ENCODE data around the gene HP.

DNA sequence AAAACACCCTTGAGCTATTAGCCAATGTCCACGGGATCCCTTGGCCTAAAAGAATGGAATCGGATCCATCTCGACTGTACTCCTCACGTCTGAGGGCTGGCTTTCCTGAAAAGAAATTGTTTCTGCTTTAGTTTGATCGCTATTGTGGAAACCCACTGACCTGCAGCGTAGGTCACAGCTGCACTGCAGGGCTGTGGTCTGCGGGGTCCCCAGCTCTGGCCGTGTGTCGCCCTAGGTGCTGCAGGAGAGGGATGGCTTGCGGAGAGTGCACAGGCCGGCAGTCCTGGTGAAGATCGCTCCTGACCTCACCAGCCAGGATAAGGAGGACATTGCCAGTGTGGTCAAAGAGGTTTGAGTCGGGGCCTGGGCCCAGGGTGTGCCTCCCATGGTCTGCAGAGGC is 32.2 kb upstream of the HP start:
- TF ChIP-seq GATA2 (IDR thresholded peaks at IDR 0.05; ENCODE audit: low read depth, low read length) (no peak), GATA3 (IDR thresholded peaks at IDR 0.05; ENCODE audit: low read depth, low read length) (no peak)

Data from SH-SY5Y (cell line).